Measurements from ENCODE around the gene CHRNG. TPM values are rescaled to one million over a fixed set of nuclear protein-coding genes. Genes with fewer than 3 reads are reported as not detected.
"Not testable (repeated sequence)": the region's sequence is repeated elsewhere in the genome, so short reads cannot be mapped to it uniquely, and the experiment has no call there.

CHRNG gene
- total RNA-seq, 1 donor from 2014 or later: not detected

DNA sequence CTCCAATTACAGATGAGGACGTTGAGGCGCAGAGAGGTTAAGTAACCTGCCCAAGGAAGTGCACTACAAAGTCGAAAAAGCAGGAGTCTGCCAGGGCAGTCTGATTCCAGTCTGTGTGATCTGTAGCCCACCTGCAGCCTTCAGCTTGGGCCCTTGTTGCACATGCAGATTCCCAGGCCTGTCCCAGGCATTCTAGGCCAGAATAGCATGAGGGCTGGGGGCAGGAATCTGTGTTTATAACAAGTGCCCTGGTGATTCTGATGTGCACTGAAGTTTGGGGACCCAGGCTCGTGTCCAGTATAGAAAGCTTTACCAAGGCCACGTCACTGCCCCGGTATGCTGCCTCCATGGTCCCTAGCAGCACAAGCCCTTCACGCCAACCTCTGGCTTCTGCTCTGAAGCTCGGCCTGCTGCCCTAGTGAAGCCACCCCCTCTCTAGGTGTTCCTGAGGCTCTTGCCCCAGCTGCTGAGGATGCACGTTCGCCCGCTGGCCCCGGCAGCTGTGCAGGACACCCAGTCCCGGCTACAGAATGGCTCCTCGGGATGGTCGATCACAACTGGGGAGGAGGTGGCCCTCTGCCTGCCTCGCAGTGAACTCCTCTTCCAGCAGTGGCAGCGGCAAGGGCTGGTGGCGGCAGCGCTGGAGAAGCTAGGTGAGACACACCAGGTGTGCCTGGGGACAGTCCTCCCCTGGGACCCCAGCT lies 4.6 kb downstream of the CHRNG start:
- DNase-seq (ENCODE audit: low spot score): peak; percentile 84

GRCh38 chr2:232544674-232545073 lies 5.2 kb downstream of the CHRNG start:
- no peak for DNase-seq (ENCODE audit: low spot score)

DNA sequence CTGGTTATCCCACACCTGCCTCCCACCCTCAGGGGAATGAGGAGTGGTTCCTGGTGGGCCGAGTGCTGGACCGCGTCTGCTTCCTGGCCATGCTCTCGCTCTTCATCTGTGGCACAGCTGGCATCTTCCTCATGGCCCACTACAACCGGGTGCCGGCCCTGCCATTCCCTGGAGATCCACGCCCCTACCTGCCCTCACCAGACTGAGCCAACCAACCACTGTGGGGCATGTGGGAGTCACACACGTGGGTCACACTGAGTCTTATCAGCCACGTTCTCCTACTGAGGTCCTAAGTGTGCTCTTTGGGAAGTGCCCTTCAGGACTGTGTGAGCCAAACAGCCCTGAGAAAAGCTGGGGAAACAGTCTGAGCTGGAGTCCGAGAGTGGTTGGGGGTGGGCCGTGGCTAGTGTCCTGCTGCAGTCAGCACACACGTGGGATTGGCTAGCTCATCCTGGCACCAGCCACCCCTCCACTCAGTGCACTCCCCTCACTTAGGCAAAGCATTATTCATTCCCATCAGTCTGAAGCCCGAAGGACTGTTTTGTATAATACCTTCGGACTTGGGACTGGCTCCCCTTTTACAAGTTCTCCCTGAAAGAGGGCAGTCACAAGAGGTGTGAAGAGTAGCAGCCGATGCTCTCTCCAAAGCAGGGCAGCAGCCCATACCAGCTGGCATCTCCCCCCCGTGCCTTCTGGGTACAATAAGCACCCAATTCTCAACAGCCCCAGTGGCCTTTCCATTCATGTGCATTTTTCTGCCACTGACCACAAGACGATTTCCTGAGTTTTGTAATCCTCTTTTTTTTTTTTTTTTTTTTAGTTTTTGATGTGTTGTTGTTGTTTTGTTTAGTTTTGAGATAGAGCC lies 6.3 kb downstream of the CHRNG start:
- DNase-seq (ENCODE audit: low spot score): no peak

DNA sequence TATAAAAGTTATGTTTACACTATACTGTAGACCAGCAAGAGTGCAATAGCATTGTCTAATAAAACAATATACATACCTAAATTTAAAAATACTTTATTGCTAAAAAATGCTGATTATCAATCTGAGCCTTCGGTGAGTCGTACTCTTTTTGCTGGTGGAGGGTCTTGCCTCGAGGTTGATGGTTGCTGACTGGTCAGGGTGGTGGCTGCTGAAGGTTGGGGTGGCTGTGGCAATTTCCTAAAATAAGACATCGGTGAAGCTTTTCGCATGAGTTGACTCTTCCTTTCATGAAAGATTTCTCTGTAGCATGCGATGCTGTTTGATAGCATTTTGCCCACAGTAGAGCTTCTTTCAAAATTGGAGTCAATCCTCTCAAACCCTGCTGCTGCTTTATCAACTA lies 8.5 kb downstream of the CHRNG start:
- DNase-seq (ENCODE audit: low spot score): no peak

GRCh38 chr2:232549655-232550353 lies 10.3 kb downstream of the CHRNG start:
- peak; percentile 90 for DNase-seq (ENCODE audit: low spot score)

DNA sequence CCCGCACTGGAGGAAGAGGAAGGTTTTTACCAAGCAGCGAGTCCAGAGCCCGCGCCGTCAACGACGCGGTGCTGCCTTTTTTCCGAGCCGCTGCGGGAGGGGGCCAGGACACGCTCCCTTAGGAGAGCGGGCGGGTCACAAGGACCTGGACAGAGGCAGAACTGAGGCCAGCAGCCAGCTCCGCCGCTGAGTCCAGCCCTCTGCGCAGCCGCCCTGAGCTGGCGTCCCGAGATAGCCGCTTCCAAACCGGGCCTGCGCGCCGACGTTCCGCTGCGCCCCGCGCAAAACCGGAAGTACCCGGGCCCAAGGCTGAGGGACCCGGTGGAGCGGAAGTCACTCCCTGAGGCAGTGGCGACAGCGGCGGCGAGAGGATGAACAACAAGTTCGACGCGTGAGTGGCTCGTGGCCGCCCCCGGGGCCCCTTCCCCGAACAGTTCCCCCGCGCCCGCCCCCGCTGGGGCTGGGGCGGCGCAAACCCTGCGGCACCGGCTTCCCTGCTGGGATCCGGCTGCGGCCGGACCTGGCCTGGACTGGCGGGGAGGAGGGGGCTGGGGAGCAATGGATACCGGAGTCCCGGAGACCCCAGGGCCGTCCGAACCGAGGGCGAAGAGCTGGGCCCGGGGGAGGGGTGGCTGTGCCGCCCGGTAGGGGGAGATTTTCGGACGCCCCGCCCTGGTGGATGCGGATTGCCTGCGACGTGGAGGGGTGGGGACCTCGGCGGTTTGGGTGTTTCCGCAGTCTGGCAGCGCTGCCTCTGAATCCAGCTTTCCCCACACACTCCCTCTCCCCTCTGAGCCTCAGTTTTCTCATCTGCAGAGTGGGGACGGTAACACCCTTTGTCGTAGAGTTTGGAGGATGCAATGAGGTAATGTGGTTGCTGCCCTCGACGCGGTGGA lies 11.1 kb downstream of the CHRNG start, which contains the start of the genes EIF4E2 and TIGD1:
EIF4E2 (plus strand) TSS at position 336 of the 896 bp plus-strand sequence; CDS start at position 372, 36 bp downstream.
TIGD1 (minus strand) TSS at position 204 of the 896 bp plus-strand sequence. CDS start 675 bp downstream, outside the sequence.
- DNase-seq (ENCODE audit: low spot score): peak; percentile 99

GRCh38 chr2:232551250-232551638 lies 11.8 kb downstream of the CHRNG start:
- DNase-seq (ENCODE audit: low spot score): no peak

- no peak for DNase-seq (ENCODE audit: low spot score)
These were observed 12.3 kb downstream of the CHRNG start for GRCh38 chr2:232551776-232552175.

DNA sequence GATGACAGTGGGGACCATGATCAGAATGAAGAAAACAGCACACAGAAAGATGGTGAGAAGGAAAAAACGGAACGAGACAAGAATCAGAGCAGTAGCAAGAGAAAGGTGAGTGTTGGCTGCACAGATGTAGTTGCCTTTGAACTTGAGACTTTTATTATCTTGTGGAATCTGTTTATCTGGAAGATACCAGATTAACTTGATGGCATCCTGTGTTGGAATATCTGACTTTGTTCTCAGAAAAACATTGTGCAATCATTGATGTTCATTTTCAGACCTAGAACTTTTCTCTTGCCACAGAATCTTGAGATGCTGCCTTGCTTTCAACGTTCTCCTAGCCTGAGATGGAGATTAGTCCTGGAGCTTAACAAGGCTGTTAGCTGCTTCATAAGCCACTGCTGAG lies 16.9 kb downstream of the CHRNG start:
- no peak for DNase-seq (ENCODE audit: low spot score)

- no peak for DNase-seq (ENCODE audit: low spot score)
These were observed 23.1 kb downstream of the CHRNG start for GRCh38 chr2:232562515-232563151.

DNA sequence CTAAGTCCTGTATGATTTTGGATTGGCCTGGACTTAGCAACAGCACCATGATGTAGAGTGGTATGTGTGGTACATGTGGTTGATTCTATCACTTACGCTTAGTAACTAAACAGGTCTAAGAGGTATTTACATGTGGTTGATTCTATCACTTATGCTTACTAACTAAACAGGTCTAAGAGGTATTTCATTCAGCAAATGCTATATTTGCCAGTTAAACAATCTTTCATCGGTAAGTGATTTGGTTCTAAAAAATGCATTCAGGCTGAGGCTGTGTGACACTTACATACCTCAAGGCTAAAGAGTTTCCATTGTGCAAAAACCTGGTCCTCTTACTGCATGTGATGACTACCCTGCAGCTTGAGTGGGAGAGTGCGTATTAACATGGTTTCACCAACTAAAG lies 24.1 kb downstream of the CHRNG start:
- no peak for DNase-seq (ENCODE audit: low spot score)

DNA sequence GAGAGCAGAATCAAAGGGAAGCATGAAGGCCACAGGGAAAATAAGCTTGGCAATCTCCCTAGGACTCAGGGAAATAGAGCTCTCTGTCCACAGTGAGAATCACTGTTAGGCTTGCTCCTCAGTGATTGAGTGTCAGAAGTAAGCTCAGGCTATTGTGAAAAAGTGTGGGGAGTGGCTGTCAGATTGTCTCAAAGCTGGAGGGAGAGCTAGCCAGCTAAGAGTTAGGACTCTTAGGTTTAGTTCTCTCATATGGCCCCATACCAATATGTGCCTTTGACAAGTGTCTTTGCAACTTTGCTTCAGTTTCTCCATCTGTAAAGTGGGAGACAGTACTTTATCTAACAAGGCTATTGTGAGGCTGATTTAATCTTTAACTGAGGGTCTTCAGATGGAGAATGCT lies 28.2 kb downstream of the CHRNG start:
- no peak for DNase-seq (ENCODE audit: low spot score)

GRCh38 chr2:232568161-232568560 lies 28.7 kb downstream of the CHRNG start:
- no peak for DNase-seq (ENCODE audit: low spot score)

GRCh38 chr2:232569541-232569940 lies 30.0 kb downstream of the CHRNG start:
- no peak for DNase-seq (ENCODE audit: low spot score)

DNA sequence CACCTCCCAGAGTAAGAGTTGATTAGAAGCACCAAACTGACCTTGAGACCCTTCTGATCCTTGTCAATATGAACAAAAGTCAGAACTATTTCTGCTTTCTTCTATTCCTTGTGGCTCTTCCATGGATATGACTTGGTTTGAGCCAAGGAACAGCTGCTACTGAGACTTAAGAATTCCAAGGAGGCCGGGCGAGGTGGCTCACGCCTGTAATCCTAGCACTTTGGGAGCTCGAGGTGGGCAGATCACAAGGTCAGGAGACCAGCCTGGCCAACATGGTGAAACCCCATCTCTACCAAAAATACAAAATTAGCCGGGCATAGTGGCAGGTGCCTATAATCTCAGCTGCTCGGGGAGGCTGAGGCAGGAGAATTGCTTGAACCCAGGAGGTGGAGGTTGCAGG lies 31.0 kb downstream of the CHRNG start:
- DNase-seq (ENCODE audit: low spot score): not testable (repeated sequence)

- DNase-seq (ENCODE audit: low spot score): no peak
These were observed 31.6 kb downstream of the CHRNG start for GRCh38 chr2:232571026-232571474.

GRCh38 chr2:232573042-232573441 lies 33.5 kb downstream of the CHRNG start:
- DNase-seq (ENCODE audit: low spot score): no peak

DNA sequence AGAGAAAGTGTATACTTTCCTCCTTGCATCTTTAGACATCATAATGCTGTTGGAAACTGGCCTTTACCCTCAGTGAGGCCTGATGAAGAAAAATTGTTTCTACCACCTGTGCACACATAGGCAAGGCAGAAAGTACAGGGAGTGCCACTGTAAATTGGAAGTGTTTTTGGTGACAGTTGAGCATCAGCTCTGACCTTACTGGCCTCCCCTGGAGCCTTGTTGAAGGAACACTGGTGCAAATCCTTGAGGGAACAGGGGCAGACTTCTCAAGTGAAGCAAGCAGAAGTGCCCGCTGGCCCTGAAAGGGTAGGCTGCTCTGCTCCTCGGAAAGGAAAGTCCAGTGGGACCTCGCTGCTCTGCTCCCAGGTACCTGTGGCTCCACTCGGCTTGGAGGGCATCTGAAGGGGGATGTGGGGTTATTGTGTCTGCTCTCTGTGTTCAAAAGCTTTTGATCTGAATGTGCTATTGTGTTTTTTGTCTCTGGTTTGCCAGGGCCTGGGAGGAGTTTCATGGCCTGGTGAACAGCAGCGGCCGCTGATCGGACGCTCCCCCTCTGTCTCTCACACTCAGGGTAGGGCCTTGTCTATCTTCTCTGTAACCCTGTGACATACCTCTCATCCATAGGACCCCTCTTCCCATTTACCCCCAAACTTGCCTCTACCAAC lies 34.4 kb downstream of the CHRNG start:
- no peak for DNase-seq (ENCODE audit: low spot score)

DNA sequence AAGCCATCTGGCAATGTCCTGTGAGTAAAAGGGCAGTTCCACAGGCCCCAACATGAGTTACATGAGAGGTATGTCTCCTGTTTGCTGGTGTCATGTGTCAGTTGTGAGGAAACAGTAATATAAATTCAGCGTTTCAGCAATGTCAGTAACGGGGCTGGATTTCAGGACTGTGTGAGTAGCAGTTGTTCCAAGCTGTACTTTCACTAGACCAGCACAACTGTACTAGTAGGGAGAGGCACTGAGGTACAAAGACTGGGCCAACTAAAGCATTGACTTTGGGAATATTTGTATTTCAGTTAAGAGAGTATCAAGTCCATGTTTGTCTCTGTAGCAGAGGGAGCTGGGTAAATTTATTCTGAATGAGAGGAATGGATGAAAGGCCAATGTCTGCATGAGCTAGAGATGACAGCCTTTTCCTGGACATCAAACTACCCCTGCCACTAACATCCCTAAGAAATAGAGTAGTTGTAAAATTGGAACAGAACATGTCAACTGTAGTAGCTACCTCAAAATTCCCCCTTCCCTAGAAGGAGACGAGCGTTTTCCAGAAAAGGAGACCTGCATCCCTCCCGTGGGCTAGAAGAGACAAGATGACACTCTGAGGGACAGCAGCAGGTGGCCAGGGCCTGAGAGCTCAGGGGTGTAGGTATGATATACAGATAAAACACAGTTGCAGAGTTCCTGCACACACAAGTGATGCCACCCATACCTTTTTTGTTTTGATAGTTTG lies 35.3 kb downstream of the CHRNG start:
- DNase-seq (ENCODE audit: low spot score): no peak
